Neural progenitor cell (in vitro differentiated cells): ENCODE data around the gene RHOA. TPM values are rescaled to one million over a fixed set of nuclear protein-coding genes. Genes with fewer than 3 reads are reported as not detected.

Experiments
- DNase-seq: peaks from one replicate; pipeline ENCODE4 v3.0.0-alpha.2; 2016; ENCODE audit warnings: low spot score
- H2AFZ ChIP-seq: fragments of 200-600 bp; sonication (generic); replicated peaks from 2 replicates; pipeline ENCODE4 v1.6.1; 2016; ENCODE audit warnings: antibody characterized with exemption
- H3F3A ChIP-seq: fragments of 200-600 bp; sonication (generic); 2 replicates; pipeline ENCODE4 v1.6.1; 2016; ENCODE audit warnings: antibody characterized with exemption, low read depth
- H3K27ac ChIP-seq: fragments of 200-600 bp; sonication (generic); 2 replicates; pipeline ENCODE4 v1.5.1; 2016; ENCODE audit warnings: mild to moderate bottlenecking
- H3K27me3 ChIP-seq: fragments of 200-600 bp; sonication (generic); 2 replicates; pipeline ENCODE4 v1.6.1; 2016; ENCODE audit warnings: mild to moderate bottlenecking, moderate library complexity
- H3K36me3 ChIP-seq: fragments of 200-600 bp; sonication (generic); 2 replicates; pipeline ENCODE4 v1.5.1; 2016
- H3K4me1 ChIP-seq: fragments of 200-600 bp; sonication (generic); 2 replicates; pipeline ENCODE4 v1.6.1; 2016; ENCODE audit warnings: mixed run types
- H3K4me2 ChIP-seq: fragments of 200-600 bp; sonication (generic); 2 replicates; pipeline ENCODE4 v1.6.1; 2016
- H3K4me3 ChIP-seq: fragments of 200-600 bp; sonication (generic); 2 replicates; pipeline ENCODE4 v1.5.1; 2016
- H3K79me2 ChIP-seq: fragments of 200-600 bp; sonication (generic); 2 replicates; pipeline ENCODE4 v1.6.1; 2016; ENCODE audit warnings: low read depth
- H3K9ac ChIP-seq: fragments of 200-600 bp; sonication (generic); 2 replicates; pipeline ENCODE4 v1.6.1; 2016
- H3K9me3 ChIP-seq: fragments of 200-600 bp; sonication (generic); 2 replicates; pipeline ENCODE4 v1.5.1; 2016; ENCODE audit warnings: low read depth
- H4K20me1 ChIP-seq: fragments of 200-600 bp; sonication (generic); 2 replicates; pipeline ENCODE4 v1.6.1; 2016; ENCODE audit warnings: low read depth
- H3K27ac Mint-ChIP-seq: 3 replicates; pipeline ENCODE4 v1.8.0; 2021; ENCODE audit warnings: mixed read lengths
- H3K27me3 Mint-ChIP-seq: 2 replicates; pipeline ENCODE4 v1.8.0; 2022; ENCODE audit warnings: low read depth, mild to moderate bottlenecking, inconsistent platforms, moderate library complexity, mixed read lengths; ENCODE audit not compliant: insufficient read depth
- H3K36me3 Mint-ChIP-seq: 3 replicates; pipeline ENCODE4 v1.8.0; 2021; ENCODE audit warnings: mixed read lengths
- H3K4me1 Mint-ChIP-seq: 3 replicates; pipeline ENCODE4 v1.8.0; 2021; ENCODE audit warnings: mixed read lengths
- H3K4me3 Mint-ChIP-seq: 3 replicates; pipeline ENCODE4 v1.8.0; 2021; ENCODE audit warnings: mild to moderate bottlenecking, moderate library complexity, mixed read lengths
- H3K9me3 Mint-ChIP-seq: 3 replicates; pipeline ENCODE4 v1.8.0; 2020; ENCODE audit warnings: mixed read lengths
- CTCF ChIP-seq: fragments of 200-600 bp; sonication (generic); IDR thresholded peaks from 2 replicates; pipeline ENCODE4 v1.5.1; 2017; ENCODE audit warnings: antibody characterized with exemption, mild to moderate bottlenecking
- EZH2 ChIP-seq: fragments of 200-600 bp; sonication (generic); IDR thresholded peaks from 2 replicates; pipeline ENCODE4 v1.6.1; 2017; ENCODE audit warnings: antibody characterized with exemption, mild to moderate bottlenecking, moderate library complexity
- EZH2phosphoT487 ChIP-seq: fragments of 200-600 bp; sonication (generic); IDR thresholded peaks from 2 replicates; pipeline ENCODE4 v1.6.1; 2017; ENCODE audit warnings: antibody characterized with exemption
- total RNA-seq: library from RNA; depleted of rRNA; stranded (reverse); fragments of >200 nt; gene quantifications from 2 replicates; pipeline ENCODE4 v1.2.3, GENCODE V29; 2015; ENCODE audit warnings: low replicate concordance

Gene RHOA
- total RNA-seq, 1 donor from 2014 or later: 460 TPM

- H3K27ac ChIP-seq: no peak overlapping the region
- peak overlapping the region; percentile 89 for H3K4me2 ChIP-seq
- Mint-ChIP-seq H3K9me3 (no peaks in the 10 kb centered on the region), H3K27ac (peak overlapping the region; percentile 31), H3K27me3 (peaks cover 4% of the 10 kb centered on the region), H3K36me3 (peaks cover 2% of the 10 kb centered on the region), H3K4me1 (peaks cover 25% of the 10 kb centered on the region), H3K4me3 (peak overlapping the region; percentile 92)
- H3K4me1 ChIP-seq: peaks cover 12% of the 10 kb centered on the region
- peaks cover 43% of the 10 kb centered on the region for H3K79me2 ChIP-seq
- no peaks in the 10 kb centered on the region for H3K27me3 ChIP-seq
- H3K9ac ChIP-seq: peak overlapping the region; percentile 27
- peaks cover 36% of the 10 kb centered on the region for H4K20me1 ChIP-seq
- peak; percentile 32 for DNase-seq
- H3K9me3 ChIP-seq: no peaks in the 10 kb centered on the region
- H3F3A ChIP-seq: peaks cover 15% of the 10 kb centered on the region
- peak overlapping the region; percentile 22 for H2AFZ ChIP-seq
- H3K4me3 ChIP-seq: peak overlapping the region; percentile 84
- H3K36me3 ChIP-seq: no peaks in the 10 kb centered on the region
- TF ChIP-seq CTCF (no peak), EZH2 (no peak), EZH2phosphoT487 (no peak)
Observed at GRCh38 chr3:49412632-49413337, 1.0 kb upstream of the RHOA start.

- peaks cover 55% of the 10 kb centered on the region for H3K79me2 ChIP-seq
- DNase-seq: peak; percentile 86
Observed at GRCh38 chr3:49411535-49411967, 225 bp downstream of the RHOA start.

GRCh38 chr3:49410846-49411534, 786 bp downstream of the RHOA start:
- no peak overlapping the region for H2AFZ ChIP-seq
- Mint-ChIP-seq H3K4me1 (peaks cover 35% of the 10 kb centered on the region), H3K36me3 (peaks cover 2% of the 10 kb centered on the region), H3K9me3 (no peaks in the 10 kb centered on the region), H3K27me3 (no peaks in the 10 kb centered on the region), H3K27ac (peak overlapping the region; percentile 90), H3K4me3 (peak overlapping the region; percentile 92)
- peaks cover 54% of the 10 kb centered on the region for H4K20me1 ChIP-seq
- peaks cover 12% of the 10 kb centered on the region for H3K4me1 ChIP-seq
- H3K27ac ChIP-seq: peak overlapping the region; percentile 92
- H3K36me3 ChIP-seq: no peaks in the 10 kb centered on the region
- peak overlapping the region; percentile 84 for H3K4me3 ChIP-seq
- no peaks in the 10 kb centered on the region for H3K9me3 ChIP-seq
- H3K27me3 ChIP-seq: no peaks in the 10 kb centered on the region
- H3K9ac ChIP-seq: peak overlapping the region; percentile 87
- DNase-seq: no peak
- H3K79me2 ChIP-seq: peaks cover 61% of the 10 kb centered on the region
- H3F3A ChIP-seq: peaks cover 15% of the 10 kb centered on the region
- peak overlapping the region; percentile 89 for H3K4me2 ChIP-seq
- TF ChIP-seq EZH2phosphoT487 (no peak), EZH2 (no peak), CTCF (no peak)

More at GRCh38 chr3:49411535-49411967, 225 bp downstream of the RHOA start:
- Mint-ChIP-seq H3K4me1 (peaks cover 33% of the 10 kb centered on the region), H3K36me3 (peaks cover 2% of the 10 kb centered on the region), H3K27ac (no peak overlapping the region), H3K9me3 (no peaks in the 10 kb centered on the region), H3K4me3 (peak overlapping the region; percentile 92), H3K27me3 (peaks cover 4% of the 10 kb centered on the region)
- H3K36me3 ChIP-seq: no peaks in the 10 kb centered on the region
- no peaks in the 10 kb centered on the region for H3K27me3 ChIP-seq
- peak overlapping the region; percentile 92 for H3K27ac ChIP-seq
- no peaks in the 10 kb centered on the region for H3K9me3 ChIP-seq
- peak overlapping the region; percentile 84 for H3K4me3 ChIP-seq
- H3K4me2 ChIP-seq: peak overlapping the region; percentile 89
- H2AFZ ChIP-seq: no peak overlapping the region
- H3K9ac ChIP-seq: peak overlapping the region; percentile 87
- H3K4me1 ChIP-seq: peaks cover 12% of the 10 kb centered on the region
- H4K20me1 ChIP-seq: peaks cover 48% of the 10 kb centered on the region
- TF ChIP-seq EZH2phosphoT487 (no peak), CTCF (no peak), EZH2 (no peak)
- peaks cover 15% of the 10 kb centered on the region for H3F3A ChIP-seq
